ENCODE data around the gene DNAJC19.

DNA sequence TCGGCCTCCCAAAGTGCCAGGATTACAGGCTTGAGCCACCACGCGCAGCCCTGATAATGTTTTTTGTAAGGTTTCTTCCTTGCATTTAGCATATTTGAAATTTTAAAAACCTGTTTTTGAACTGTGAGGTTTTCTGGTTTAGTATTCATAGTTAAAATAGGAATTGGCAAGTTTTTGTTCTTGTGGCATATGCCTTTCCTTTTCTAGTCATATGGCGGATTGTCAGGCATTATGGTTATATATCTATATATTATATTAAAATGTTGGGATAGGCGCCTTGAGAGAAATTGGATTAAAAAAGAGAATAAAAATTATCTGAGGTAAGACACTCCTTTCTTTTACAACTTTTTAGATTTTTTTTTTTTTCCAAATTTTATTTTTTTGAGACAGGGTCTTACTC lies 48.7 kb downstream of the DNAJC19 start:
- TF ChIP-seq, protein P1, sequence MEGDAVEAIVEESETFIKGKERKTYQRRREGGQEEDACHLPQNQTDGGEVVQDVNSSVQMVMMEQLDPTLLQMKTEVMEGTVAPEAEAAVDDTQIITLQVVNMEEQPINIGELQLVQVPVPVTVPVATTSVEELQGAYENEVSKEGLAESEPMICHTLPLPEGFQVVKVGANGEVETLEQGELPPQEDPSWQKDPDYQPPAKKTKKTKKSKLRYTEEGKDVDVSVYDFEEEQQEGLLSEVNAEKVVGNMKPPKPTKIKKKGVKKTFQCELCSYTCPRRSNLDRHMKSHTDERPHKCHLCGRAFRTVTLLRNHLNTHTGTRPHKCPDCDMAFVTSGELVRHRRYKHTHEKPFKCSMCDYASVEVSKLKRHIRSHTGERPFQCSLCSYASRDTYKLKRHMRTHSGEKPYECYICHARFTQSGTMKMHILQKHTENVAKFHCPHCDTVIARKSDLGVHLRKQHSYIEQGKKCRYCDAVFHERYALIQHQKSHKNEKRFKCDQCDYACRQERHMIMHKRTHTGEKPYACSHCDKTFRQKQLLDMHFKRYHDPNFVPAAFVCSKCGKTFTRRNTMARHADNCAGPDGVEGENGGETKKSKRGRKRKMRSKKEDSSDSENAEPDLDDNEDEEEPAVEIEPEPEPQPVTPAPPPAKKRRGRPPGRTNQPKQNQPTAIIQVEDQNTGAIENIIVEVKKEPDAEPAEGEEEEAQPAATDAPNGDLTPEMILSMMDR (conservative IDR thresholded peaks at IDR 0.05): no peak
- no peak for TF ChIP-seq EZH2 (IDR thresholded peaks at IDR 0.05; ENCODE audit: low read depth)
